PC-3 (cell line): ENCODE measurements around the gene C1S. TPM values are rescaled to one million over a fixed set of nuclear protein-coding genes. Genes with fewer than 3 reads are reported as not detected.

Experiments used
- ATAC-seq: fragments of 200-7000 bp; cut with Tn5 transposase; 2 replicates; pipeline ENCODE4 v1.9.1; 2020; ENCODE audit warnings: mild to moderate bottlenecking, moderate library complexity
- BruUV-seq: library from RNA; stranded (reverse); fragments of 400-500 nt; replicated peaks from 2 replicates; lab custom pipeline; 2021; lab: Mats Ljungman, UMichigan
- CTCF ChIA-PET: fragments of 300-600 bp; sonication (Branson Sonifier 250); formaldehyde crosslinking; loops from one replicate; lab custom pipeline; 2022; ENCODE audit warnings: antibody characterized with exemption; lab: Charles Lee
- POLR2A ChIA-PET: fragments of 300-600 bp; sonication (Branson Sonifier 250); formaldehyde crosslinking; loops from one replicate; lab custom pipeline; 2022; ENCODE audit warnings: antibody characterized with exemption; ENCODE audit not compliant: unreplicated experiment; lab: Charles Lee
- DNase-seq: peaks from one replicate; pipeline ENCODE4 v3.0.0-alpha.2; 2015
- H2AFZ ChIP-seq: fragments of 300-600 bp; sonication (generic); 2 replicates; pipeline ENCODE4 v1.6.0; 2016; ENCODE audit warnings: antibody characterized with exemption, low read length
- H3F3A ChIP-seq: fragments of 300-600 bp; sonication (generic); one replicate; pipeline ENCODE4 v1.6.0; 2017; ENCODE audit warnings: antibody characterized with exemption, low read length, control low read depth, mild to moderate bottlenecking; ENCODE audit not compliant: unreplicated experiment
- H3K27ac ChIP-seq: fragments of 300-600 bp; sonication (generic); 2 replicates; pipeline ENCODE4 v1.5.1; 2016; ENCODE audit warnings: mild to moderate bottlenecking, low read length
- H3K27me3 ChIP-seq: fragments of 300-600 bp; sonication (generic); 2 replicates; pipeline ENCODE4 v1.6.1; 2016; ENCODE audit warnings: low read length, mixed read lengths
- H3K36me3 ChIP-seq: fragments of 300-600 bp; sonication (generic); 2 replicates; pipeline ENCODE4 v1.6.1; 2016; ENCODE audit warnings: low read depth, mixed run types, low read length, mixed read lengths
- H3K4me1 ChIP-seq: fragments of 300-600 bp; sonication (generic); 2 replicates; pipeline ENCODE4 v1.5.1; 2016; ENCODE audit warnings: low read length; ENCODE audit not compliant: insufficient read depth
- H3K4me2 ChIP-seq: fragments of 300-600 bp; sonication (generic); 2 replicates; pipeline ENCODE4 v1.6.0; 2016; ENCODE audit warnings: low read length
- H3K4me3 ChIP-seq: fragments of 300-600 bp; sonication (generic); 2 replicates; pipeline ENCODE4 v1.5.1; 2016; ENCODE audit warnings: mild to moderate bottlenecking, low read length, mixed read lengths
- H3K79me2 ChIP-seq: fragments of 300-600 bp; sonication (generic); 2 replicates; pipeline ENCODE4 v1.6.1; 2017; ENCODE audit warnings: low read length, mixed read lengths
- H3K9ac ChIP-seq: fragments of 300-600 bp; sonication (generic); 2 replicates; pipeline ENCODE4 v1.6.0; 2016; ENCODE audit warnings: mild to moderate bottlenecking, low read length
- H3K9me2 ChIP-seq: fragments of 300-600 bp; sonication (generic); replicated peaks from 2 replicates; pipeline ENCODE4 v1.6.1; 2016; ENCODE audit warnings: mixed run types, low read length, mixed read lengths
- H3K9me3 ChIP-seq: fragments of 300-600 bp; sonication (generic); 2 replicates; pipeline ENCODE4 v1.6.1; 2016; ENCODE audit warnings: low read length, mixed read lengths
- H4K20me1 ChIP-seq: fragments of 300-600 bp; sonication (generic); 2 replicates; pipeline ENCODE4 v1.6.1; 2016; ENCODE audit warnings: low read length, mixed read lengths
- EZH2 ChIP-seq: fragments of 300-600 bp; sonication (generic); IDR thresholded peaks from one replicate; pipeline ENCODE4 v1.6.1; 2017; ENCODE audit warnings: antibody characterized with exemption, mild to moderate bottlenecking, low read length; ENCODE audit not compliant: unreplicated experiment
- EZH2phosphoT487 ChIP-seq: fragments of 300-600 bp; sonication (generic); IDR thresholded peaks from 2 replicates; pipeline ENCODE4 v1.6.1; 2018; ENCODE audit warnings: mild to moderate bottlenecking, antibody characterized with exemption, low read length, borderline replicate concordance
- intact Hi-C: fragments of 100-400 bp; cut with micrococcal nuclease; formaldehyde crosslinking; loops from 2 replicates; pipeline ENCODE4 v1.9.0; 2023
- total RNA-seq: library from RNA; depleted of rRNA; stranded (reverse); fragments of >200 nt; gene quantifications from 2 replicates; pipeline ENCODE4 v1.2.3, GENCODE V29; 2014
- TF ChIP-seq, protein P1 (sequence below): fragments of 300-600 bp; sonication (generic); conservative IDR thresholded peaks from 2 replicates; pipeline ENCODE4 v1.5.1; 2017; ENCODE audit warnings: antibody characterized with exemption, low read depth, mild to moderate bottlenecking, low read length

The C1S gene
- total RNA-seq, 1 experiment from 2014 or later: 2.9 TPM

DNA sequence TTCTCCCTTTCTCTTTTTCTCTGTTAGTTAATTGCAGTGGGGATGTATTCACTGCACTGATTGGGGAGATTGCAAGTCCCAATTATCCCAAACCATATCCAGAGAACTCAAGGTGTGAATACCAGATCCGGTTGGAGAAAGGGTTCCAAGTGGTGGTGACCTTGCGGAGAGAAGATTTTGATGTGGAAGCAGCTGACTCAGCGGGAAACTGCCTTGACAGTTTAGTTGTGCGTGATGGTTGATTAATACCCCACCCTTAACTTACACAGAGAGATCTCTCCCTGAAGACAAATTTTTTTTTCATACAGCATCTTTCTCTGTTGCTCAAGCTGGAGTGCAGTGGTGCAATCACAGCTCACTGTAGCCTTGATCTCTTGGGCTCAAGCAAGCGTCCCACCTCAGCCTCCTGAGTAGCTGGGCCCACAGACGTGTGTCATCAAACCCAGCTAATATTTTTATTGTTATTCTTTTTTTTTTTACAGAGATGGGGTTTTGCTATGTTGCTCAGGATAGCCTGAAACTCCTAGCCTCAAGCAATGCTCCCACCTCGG lies 4.6 kb downstream of the C1S start:
- CTCF ChIA-PET: no interaction called here
- TF ChIP-seq EZH2phosphoT487 (no peak), EZH2 (no peak)
- TF ChIP-seq, protein P1, sequence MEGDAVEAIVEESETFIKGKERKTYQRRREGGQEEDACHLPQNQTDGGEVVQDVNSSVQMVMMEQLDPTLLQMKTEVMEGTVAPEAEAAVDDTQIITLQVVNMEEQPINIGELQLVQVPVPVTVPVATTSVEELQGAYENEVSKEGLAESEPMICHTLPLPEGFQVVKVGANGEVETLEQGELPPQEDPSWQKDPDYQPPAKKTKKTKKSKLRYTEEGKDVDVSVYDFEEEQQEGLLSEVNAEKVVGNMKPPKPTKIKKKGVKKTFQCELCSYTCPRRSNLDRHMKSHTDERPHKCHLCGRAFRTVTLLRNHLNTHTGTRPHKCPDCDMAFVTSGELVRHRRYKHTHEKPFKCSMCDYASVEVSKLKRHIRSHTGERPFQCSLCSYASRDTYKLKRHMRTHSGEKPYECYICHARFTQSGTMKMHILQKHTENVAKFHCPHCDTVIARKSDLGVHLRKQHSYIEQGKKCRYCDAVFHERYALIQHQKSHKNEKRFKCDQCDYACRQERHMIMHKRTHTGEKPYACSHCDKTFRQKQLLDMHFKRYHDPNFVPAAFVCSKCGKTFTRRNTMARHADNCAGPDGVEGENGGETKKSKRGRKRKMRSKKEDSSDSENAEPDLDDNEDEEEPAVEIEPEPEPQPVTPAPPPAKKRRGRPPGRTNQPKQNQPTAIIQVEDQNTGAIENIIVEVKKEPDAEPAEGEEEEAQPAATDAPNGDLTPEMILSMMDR: no peak
- DNase-seq: no peak

DNA sequence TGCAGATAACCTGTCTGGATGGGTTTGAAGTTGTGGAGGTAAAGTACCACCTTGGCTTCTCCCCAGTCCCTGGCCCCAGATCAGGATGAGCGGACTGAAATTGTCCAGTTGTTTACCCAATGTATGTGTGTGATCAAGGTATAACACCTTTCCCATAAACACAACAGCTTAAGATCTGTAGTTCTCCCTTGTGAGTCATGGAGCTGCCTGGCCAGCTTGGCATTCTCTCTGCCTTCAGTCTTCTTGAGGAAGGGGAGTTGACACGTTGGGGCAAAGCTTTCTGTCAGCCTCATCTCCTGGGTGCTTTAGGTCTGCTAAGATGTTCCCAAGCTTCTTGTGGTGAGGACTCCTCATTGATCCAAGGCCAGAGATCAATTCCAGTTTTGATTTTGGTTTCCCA lies 6.1 kb downstream of the C1S start:
- no peak overlapping the region for H3K9ac ChIP-seq
- no peaks in the 10 kb centered on the region for H3K36me3 ChIP-seq
- H3K27me3 ChIP-seq: peaks cover 20% of the 10 kb centered on the region; the same call in 1 of the 2 replicates
- H3F3A ChIP-seq: no peaks in the 10 kb centered on the region
- H2AFZ ChIP-seq: no peak overlapping the region
- ATAC-seq (no peak), DNase-seq (no peak)
- POLR2A ChIA-PET: no interaction called here
- no peaks in the 10 kb centered on the region for H3K79me2 ChIP-seq
- no peak overlapping the region for H3K27ac ChIP-seq
- no peak overlapping the region for H3K4me3 ChIP-seq
- intact Hi-C loops: no loop called here
- no peaks in the 10 kb centered on the region for H3K9me3 ChIP-seq
- H3K4me2 ChIP-seq: no peak overlapping the region
- H3K9me2 ChIP-seq: no peaks in the 10 kb centered on the region
- CTCF ChIA-PET: no interaction called here
- H4K20me1 ChIP-seq: no peaks in the 10 kb centered on the region
- TF ChIP-seq EZH2: no peak
- no peak for TF ChIP-seq EZH2phosphoT487
- TF ChIP-seq, protein P1: no peak
- H3K4me1 ChIP-seq: no peaks in the 10 kb centered on the region
- no TSS peak for BruUV-seq

More for the DNA sequence above, 4.6 kb downstream of the C1S start:
- H3K9me3 ChIP-seq: no peaks in the 10 kb centered on the region
- POLR2A ChIA-PET: no interaction called here
- no peaks in the 10 kb centered on the region for H3K79me2 ChIP-seq
- H3K9me2 ChIP-seq: no peaks in the 10 kb centered on the region
- no peak overlapping the region for H3K27ac ChIP-seq
- intact Hi-C loops: no loop called here
- no peak for ATAC-seq
- H2AFZ ChIP-seq: no peak overlapping the region
- no peaks in the 10 kb centered on the region for H3F3A ChIP-seq
- H3K9ac ChIP-seq: no peak overlapping the region
- no peaks in the 10 kb centered on the region for H4K20me1 ChIP-seq
- no peak overlapping the region for H3K4me3 ChIP-seq
- no TSS peak for BruUV-seq
- H3K4me1 ChIP-seq: 0 out of 2 replicates have a peak, but pooled peaks cover 2% of the 10 kb centered on the region
- H3K27me3 ChIP-seq: peaks cover 20% of the 10 kb centered on the region; the same call in 1 of the 2 replicates
- H3K36me3 ChIP-seq: no peaks in the 10 kb centered on the region
- H3K4me2 ChIP-seq: no peak overlapping the region

DNA sequence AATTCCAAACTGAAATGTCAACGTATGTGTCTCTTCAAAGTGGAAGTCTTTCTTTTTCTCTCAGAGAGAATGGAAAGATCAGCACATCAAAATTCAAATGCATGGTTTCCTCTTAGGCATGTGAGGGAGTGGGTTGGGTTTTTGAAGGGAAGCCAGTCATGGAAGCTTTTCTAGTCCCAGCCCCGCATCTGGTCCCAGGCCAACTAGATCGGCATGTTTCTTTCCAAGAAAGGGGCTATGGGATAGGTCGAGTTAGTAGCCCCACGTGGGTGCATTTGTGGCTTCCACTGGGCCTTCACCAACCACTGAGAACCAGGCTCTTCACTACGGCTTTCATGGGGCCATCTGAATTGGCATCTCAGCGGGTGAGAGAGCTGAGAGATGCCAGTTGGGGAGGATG lies 6.6 kb downstream of the C1S start:
- BruUV-seq: no TSS peak
- no peak overlapping the region for H3K4me2 ChIP-seq
- POLR2A ChIA-PET: no interaction called here

More for the DNA sequence above, 6.6 kb downstream of the C1S start:
- Histone ChIP-seq H2AFZ (no peak overlapping the region), H3K36me3 (no peaks in the 10 kb centered on the region), H3K9me2 (no peaks in the 10 kb centered on the region), H3K4me1 (no peaks in the 10 kb centered on the region), H3K4me3 (no peak overlapping the region), H3K27ac (no peak overlapping the region), H3K27me3 (peaks cover 20% of the 10 kb centered on the region; the same call in 1 of the 2 replicates), H4K20me1 (no peaks in the 10 kb centered on the region), H3F3A (no peaks in the 10 kb centered on the region), H3K9ac (no peak overlapping the region), H3K9me3 (no peaks in the 10 kb centered on the region), H3K79me2 (no peaks in the 10 kb centered on the region)
- DNase-seq: no peak
- no peak for TF ChIP-seq EZH2
- TF ChIP-seq, protein P1: no peak
- no peak for TF ChIP-seq EZH2phosphoT487
- CTCF ChIA-PET: no interaction called here
- no peak for ATAC-seq
- intact Hi-C loops: no loop called here
